Upper lobe of left lung (tissue), 6 donors: ENCODE measurements around the gene ZNF850. TPM values are rescaled to one million over a fixed set of nuclear protein-coding genes. Genes with fewer than 3 reads are reported as not detected.

Experiments
- ATAC-seq, 2 donors: fragments of 200-7000 bp; cut with Tn5 transposase; one replicate each; pipeline ENCODE4 v1.9.1; 2022; ENCODE audit warnings: mild to moderate bottlenecking in 2 of 2, moderate library complexity in 2 of 2; ENCODE audit not compliant: low FRiP score in 2 of 2
- DNase-seq, 2 donors: peaks; one replicate each; pipeline ENCODE4 v3.0.0-alpha.2; 2019 to 2020
- H3K27ac ChIP-seq, 4 donors: fragments of 200-600 bp; sonication (generic); one replicate each; pipeline ENCODE4 v1.5.1; 2016 to 2019
- H3K27me3 ChIP-seq, 4 donors: fragments of 200-600 bp; sonication (generic); one replicate each; pipeline ENCODE4 v1.5.1; 2017 to 2019
- H3K36me3 ChIP-seq, 4 donors: fragments of 200-600 bp; sonication (generic); one replicate each; pipeline ENCODE4 v1.5.1; 2016 to 2019
- H3K4me1 ChIP-seq, 4 donors: fragments of 200-600 bp; sonication (generic); one replicate each; pipeline ENCODE4 v1.5.1; 2018 to 2019
- H3K4me3 ChIP-seq, 4 donors: fragments of 200-600 bp; sonication (generic); one replicate each; pipeline ENCODE4 v1.5.1; 2017 to 2019; ENCODE audit warnings: mild to moderate bottlenecking in 2 of 4, moderate library complexity in 1 of 4
- H3K9me3 ChIP-seq, 4 donors: fragments of 200-600 bp; sonication (generic); one replicate each; pipeline ENCODE4 v1.5.1; 2018 to 2019
- CTCF ChIP-seq, 6 experiments: fragments of 450-650 bp in 4 of 6; fragments of 200-600 bp in 2 of 6; sonication (generic) in 2 of 6; IDR thresholded peaks; one replicate each; pipeline ENCODE4 v1.5.1; 2016 to 2019; ENCODE audit warnings: antibody characterized with exemption in 6 of 6
- EP300 ChIP-seq, 4 donors: sonication (generic); formaldehyde crosslinking; IDR thresholded peaks; one replicate each; pipeline ENCODE4 v1.5.1; 2017; ENCODE audit warnings: antibody characterized with exemption in 4 of 4, control low read depth in 2 of 4
- POLR2A ChIP-seq, 4 donors: fragments of 450-650 bp; IDR thresholded peaks; one replicate each; pipeline ENCODE4 v1.5.1; 2016 to 2017; ENCODE audit warnings: antibody characterized with exemption in 4 of 4, mild to moderate bottlenecking in 2 of 4
- POLR2AphosphoS5 ChIP-seq, 2 donors: sonication (generic); formaldehyde crosslinking; IDR thresholded peaks; one replicate each; pipeline ENCODE4 v1.5.1; 2017; ENCODE audit warnings: antibody characterized with exemption in 2 of 2
- WGBS, 2 donors: methylation state at CpG; one replicate each; pipeline ENCODE4 v1.1.5; 2017 to 2018; 5-methylcytosine and 5-hydroxymethylcytosine counted together
- total RNA-seq, 6 donors: library from RNA; depleted of rRNA in 4 of 6; stranded (reverse); fragments of >200 nt in 4 of 6; gene quantifications; one replicate each; pipeline versions ENCODE4 v1.1.0 to v1.2.1, GENCODE V29; 2016 to 2021
- donor health status: DM: no; HTN: no; CAD: no; lungs with moderate emphysema.
- donor health status: DM: no; HTN: yes; CAD: no; lungs with severe emphysema.

ZNF850 gene
- 1 to 10 TPM in 5 of 6 donors, under 1 TPM in 1; 0.44 to 3.0 (median 1.2) TPM for total RNA-seq

GRCh38 chr19:36772311-36773222 lies at the start of gene ZNF850:
TSS of gene ZNF850 (minus strand) at chr19:36772807. CDS start at chr19:36762606, 10,201 bp downstream.
- Histone ChIP-seq H3K27me3 (no peaks in the 10 kb centered on the region), H3K27ac (peak within 1 kb of the TSS; percentile 80 to 82 (median 80)), H3K4me1 (peaks cover 9 to 20% (median 14%) of the 10 kb centered on the region in 4 donors), H3K36me3 (no peaks in the 10 kb centered on the region), H3K4me3 (peak within 1 kb of the TSS; percentile 47 to 88 (median 66)), H3K9me3 (peaks cover 11 to 74% (median 32%) of the 10 kb centered on the region in 4 donors)
- DNase-seq = peak; percentile 93 to 94
- peak in 1 of 6 experiments; percentile 13 for TF ChIP-seq CTCF (IDR thresholded peaks at IDR 0.05)
- TF ChIP-seq POLR2A (IDR thresholded peaks at IDR 0.05) = peak in 1 of 4 donors; percentile 34
- TF ChIP-seq POLR2AphosphoS5 (IDR thresholded peaks at IDR 0.05) = peak in 1 of 2 donors; percentile 61
- TF ChIP-seq EP300 (IDR thresholded peaks at IDR 0.05) = no peak
- ATAC-seq = peak; percentile 94 to 99
- 0% methylated on average over 44 to 51 of the region's 57 CpGs for WGBS, 2 donors

- Histone ChIP-seq H3K9me3 (peaks cover 96 to 100% (median 100%) of the 10 kb centered on the region in 4 donors), H3K36me3 (peaks cover 12 to 77% (median 58%) of the 10 kb centered on the region in 4 donors), H3K27me3 (no peaks in the 10 kb centered on the region), H3K27ac (no peak overlapping the region), H3K4me1 (no peaks in the 10 kb centered on the region), H3K4me3 (no peak overlapping the region)
- TF ChIP-seq EP300 (IDR thresholded peaks at IDR 0.05) (no peak), POLR2AphosphoS5 (IDR thresholded peaks at IDR 0.05) (no peak), CTCF (IDR thresholded peaks at IDR 0.05) (no peak)
- WGBS, 2 donors = 97 to 100% methylated on average over 5 of the region's 5 CpGs
- DNase-seq (no peak), ATAC-seq (no peak)
Observed at GRCh38 chr19:36821758-36822157, 49.2 kb upstream of the ZNF850 start.

GRCh38 chr19:36819130-36819630 lies 46.6 kb upstream of the ZNF850 start:
- Histone ChIP-seq H3K27me3 (no peaks in the 10 kb centered on the region), H3K9me3 (peaks cover 96 to 100% (median 100%) of the 10 kb centered on the region in 4 donors), H3K36me3 (peaks cover 7 to 79% (median 61%) of the 10 kb centered on the region in 4 donors), H3K4me3 (no peak overlapping the region), H3K27ac (no peak overlapping the region), H3K4me1 (no peaks in the 10 kb centered on the region)
- no peak for DNase-seq
- no peak for ATAC-seq
- 96 to 97% methylated on average over 7 of the region's 7 CpGs for WGBS, 2 donors
- TF ChIP-seq POLR2AphosphoS5 (IDR thresholded peaks at IDR 0.05) (no peak), EP300 (IDR thresholded peaks at IDR 0.05) (no peak), POLR2A (IDR thresholded peaks at IDR 0.05) (no peak), CTCF (IDR thresholded peaks at IDR 0.05) (no peak)

GRCh38 chr19:36807029-36807428 lies 34.4 kb upstream of the ZNF850 start:
- H3K36me3 ChIP-seq = peaks cover 0 to 34% (median 13%) of the 10 kb centered on the region in 4 donors
- no peaks in the 10 kb centered on the region for H3K4me1 ChIP-seq
- ATAC-seq (no peak), DNase-seq (no peak)
- H3K4me3 ChIP-seq = no peak overlapping the region
- H3K27me3 ChIP-seq = no peaks in the 10 kb centered on the region
- H3K27ac ChIP-seq = no peak overlapping the region
- no peak for TF ChIP-seq POLR2AphosphoS5 (IDR thresholded peaks at IDR 0.05)
- no peak for TF ChIP-seq EP300 (IDR thresholded peaks at IDR 0.05)
- no peak for TF ChIP-seq CTCF (IDR thresholded peaks at IDR 0.05)
- TF ChIP-seq POLR2A (IDR thresholded peaks at IDR 0.05) = no peak
- peaks cover 83 to 95% (median 90%) of the 10 kb centered on the region in 4 donors for H3K9me3 ChIP-seq
